H9 (cell line): ENCODE results near the gene LSM3. TPM values are rescaled to one million over a fixed set of nuclear protein-coding genes. Genes with fewer than 3 reads are reported as not detected.

Source experiments
- DNase-seq: peaks from one replicate; pipeline ENCODE4 v3.0.0-alpha.2; 2017
- H2AFZ ChIP-seq: one replicate; pipeline ENCODE4 v1.6.1; 2013; ENCODE audit warnings: mild to moderate bottlenecking, low read length, control low read depth, moderate library complexity
- H2AK5ac ChIP-seq: 2 replicates; pipeline ENCODE4 v1.6.1; 2013; ENCODE audit warnings: low read length, control low read depth, mixed read lengths; ENCODE audit not compliant: insufficient read length
- H2BK120ac ChIP-seq: one replicate; pipeline ENCODE4 v1.6.1; 2013; ENCODE audit warnings: low read depth, mild to moderate bottlenecking, low read length, control low read depth, inconsistent platforms; ENCODE audit not compliant: poor library complexity, severe bottlenecking
- H2BK12ac ChIP-seq: 2 replicates; pipeline ENCODE4 v1.6.1; 2013; ENCODE audit warnings: low read length, control low read depth, mixed read lengths, low read depth; ENCODE audit not compliant: insufficient read length
- H2BK15ac ChIP-seq: 2 replicates; pipeline ENCODE4 v1.6.1; 2013; ENCODE audit warnings: low read depth, low read length, control low read depth
- H2BK20ac ChIP-seq: one replicate; pipeline ENCODE4 v1.6.1; 2013; ENCODE audit warnings: low read depth, mild to moderate bottlenecking, low read length, control low read depth, inconsistent platforms; ENCODE audit not compliant: poor library complexity, severe bottlenecking
- H2BK5ac ChIP-seq: 2 replicates; pipeline ENCODE4 v1.6.1; 2013; ENCODE audit warnings: low read length, control low read depth, mixed read lengths; ENCODE audit not compliant: insufficient read length
- H3K14ac ChIP-seq: 2 replicates; pipeline ENCODE4 v1.6.1; 2013; ENCODE audit warnings: low read length, control low read depth; ENCODE audit not compliant: insufficient read depth
- H3K18ac ChIP-seq: 2 replicates; pipeline ENCODE4 v1.6.1; 2013; ENCODE audit warnings: low read depth, mild to moderate bottlenecking, mixed read lengths, low read length, control low read depth; ENCODE audit not compliant: insufficient read length
- H3K23ac ChIP-seq: 2 replicates; pipeline ENCODE4 v1.6.1; 2013; ENCODE audit warnings: low read length, control low read depth, mixed read lengths, low read depth; ENCODE audit not compliant: insufficient read length
- H3K23me2 ChIP-seq: 2 replicates; pipeline ENCODE4 v1.6.1; 2013; ENCODE audit warnings: low read depth, mild to moderate bottlenecking, mixed read lengths, low read length, control low read depth; ENCODE audit not compliant: insufficient read length, poor library complexity, severe bottlenecking
- H3K27ac ChIP-seq: 2 replicates; pipeline ENCODE4 v1.5.1; 2013; ENCODE audit warnings: low read length, control low read depth, mixed read lengths, low read depth; ENCODE audit not compliant: insufficient read length
- H3K27me3 ChIP-seq: 2 replicates; pipeline ENCODE4 v1.6.1; 2013; ENCODE audit warnings: low read length, control low read depth, inconsistent platforms; ENCODE audit not compliant: insufficient read depth
- H3K4ac ChIP-seq: 2 replicates; pipeline ENCODE4 v1.6.1; 2013; ENCODE audit warnings: low read depth, mild to moderate bottlenecking, control low read depth, inconsistent platforms, low read length, moderate library complexity
- H3K4me1 ChIP-seq: 2 replicates; pipeline ENCODE4 v1.6.1; 2013; ENCODE audit warnings: low read length, control low read depth, inconsistent platforms; ENCODE audit not compliant: insufficient read depth
- H3K4me2 ChIP-seq: 2 replicates; pipeline ENCODE4 v1.6.1; 2013; ENCODE audit warnings: low read length, control low read depth, mixed read lengths; ENCODE audit not compliant: insufficient read length, insufficient read depth
- H3K56ac ChIP-seq: 2 replicates; pipeline ENCODE4 v1.6.1; 2013; ENCODE audit warnings: low read depth, mild to moderate bottlenecking, mixed read lengths, low read length, control low read depth; ENCODE audit not compliant: insufficient read length
- H3K79me1 ChIP-seq: 2 replicates; pipeline ENCODE4 v1.6.1; 2013; ENCODE audit warnings: low read depth, mild to moderate bottlenecking, moderate library complexity, low read length, control low read depth, inconsistent platforms; ENCODE audit not compliant: insufficient read depth, poor library complexity, severe bottlenecking
- H3K79me2 ChIP-seq: 2 replicates; pipeline ENCODE4 v1.6.1; 2013; ENCODE audit warnings: low read length, control low read depth, inconsistent platforms; ENCODE audit not compliant: insufficient read depth
- H3K9ac ChIP-seq: 2 replicates; pipeline ENCODE4 v1.6.1; 2013; ENCODE audit warnings: low read length, control low read depth, mixed read lengths; ENCODE audit not compliant: insufficient read length; ENCODE audit errors: extremely low read depth
- H3K9me3 ChIP-seq: one replicate; pipeline ENCODE4 v1.6.1; 2013; ENCODE audit warnings: low read depth, low read length, inconsistent platforms; ENCODE audit not compliant: control insufficient read depth
- H3T11ph ChIP-seq: one replicate; pipeline ENCODE4 v1.6.1; 2013; ENCODE audit warnings: mild to moderate bottlenecking, low read length, control low read depth, inconsistent platforms
- H4K20me1 ChIP-seq: one replicate; pipeline ENCODE4 v1.6.1; 2013; ENCODE audit not compliant: control insufficient read depth, insufficient read length, insufficient read depth
- H4K5ac ChIP-seq: 2 replicates; pipeline ENCODE4 v1.6.1; 2013; ENCODE audit warnings: low read depth, mild to moderate bottlenecking, mixed read lengths, low read length, control low read depth; ENCODE audit not compliant: insufficient read length
- H4K8ac ChIP-seq: replicated peaks from 2 replicates; pipeline ENCODE4 v1.6.1; 2013; ENCODE audit warnings: low read length, control low read depth, mixed read lengths, low read depth; ENCODE audit not compliant: insufficient read length
- H4K91ac ChIP-seq: 2 replicates; pipeline ENCODE4 v1.6.1; 2013; ENCODE audit warnings: low read depth, mild to moderate bottlenecking, moderate library complexity, mixed read lengths, low read length, control low read depth; ENCODE audit not compliant: insufficient read length
- H3K27ac Mint-ChIP-seq, 3 experiments: 2 replicates in 2 of 3; 3 replicates in 1 of 3; pipeline ENCODE4 v1.8.0; 2020 to 2021; ENCODE audit warnings: mixed read lengths in 3 of 3, mild to moderate bottlenecking in 1 of 3, moderate library complexity in 1 of 3
- H3K27me3 Mint-ChIP-seq: 2 replicates; pipeline ENCODE4 v1.8.0; 2021; ENCODE audit warnings: low read depth, mild to moderate bottlenecking, moderate library complexity, mixed read lengths
- H3K36me3 Mint-ChIP-seq, 3 experiments: 2 replicates in 2 of 3; 3 replicates in 1 of 3; pipeline ENCODE4 v1.8.0; 2020 to 2021; ENCODE audit warnings: low read depth in 3 of 3, mixed read lengths in 3 of 3; ENCODE audit not compliant: insufficient read depth in 1 of 3
- H3K4me1 Mint-ChIP-seq, 2 experiments: 2 replicates each; pipeline ENCODE4 v1.8.0; 2020; ENCODE audit warnings: mixed read lengths in 2 of 2
- H3K4me3 Mint-ChIP-seq, 2 experiments: 2 replicates in 1 of 2; 3 replicates in 1 of 2; pipeline ENCODE4 v1.8.0; 2020 to 2021; ENCODE audit warnings: mild to moderate bottlenecking in 2 of 2, mixed read lengths in 2 of 2, moderate library complexity in 1 of 2
- H3K9me3 Mint-ChIP-seq, 2 experiments: 2 replicates in 1 of 2; 3 replicates in 1 of 2; pipeline ENCODE4 v1.8.0; 2020; ENCODE audit warnings: mild to moderate bottlenecking in 2 of 2, mixed read lengths in 2 of 2, moderate library complexity in 1 of 2
- CTCF ChIP-seq: fragments of 200-600 bp; sonication (generic); conservative IDR thresholded peaks from 3 replicates; pipeline ENCODE4 v1.8.0; 2021; ENCODE audit warnings: antibody characterized with exemption, mild to moderate bottlenecking
- WGBS: extraction: QIAGEN DNeasy Blood & Tissue Kit; methylation state at CpG from one replicate; pipeline ENCODE4 v1.1.7; 2013; ENCODE audit warnings: missing lambda C conversion rate, low lambda C conversion rate, mixed read lengths; ENCODE audit not compliant: insufficient read length; ENCODE audit errors: extremely low coverage; 5-methylcytosine and 5-hydroxymethylcytosine counted together
- total RNA-seq: library from RNA; stranded (reverse); gene quantifications from 2 replicates; pipeline ENCODE4 v1.2.1, GENCODE V29; 2021

The LSM3 gene
- total RNA-seq, 1 experiment from 2014 or later, result 24.4 TPM

GRCh38 chr3:14186854-14187458, 8.3 kb downstream of the LSM3 start:
- Mint-ChIP-seq H3K27ac (no peak overlapping the region), H3K36me3 (peaks cover 46 to 70% (median 66%) of the 10 kb centered on the region in 3 experiments), H3K4me1 (peaks cover 0 to 3% of the 10 kb centered on the region in 2 experiments; a peak in 1 of 4 replicates), H3K27me3 (no peaks in the 10 kb centered on the region), H3K4me3 (no peak overlapping the region), H3K9me3 (peaks cover 0 to 4% of the 10 kb centered on the region in 2 experiments; a peak in 1 of 5 replicates)
- H2BK12ac ChIP-seq, result no peak overlapping the region
- no peaks in the 10 kb centered on the region for H3K4me1 ChIP-seq
- no peaks in the 10 kb centered on the region for H3K9me3 ChIP-seq
- no peak for TF ChIP-seq CTCF
- no CpG with 5 or more reads among the region's 5 CpGs for WGBS
- no peaks in the 10 kb centered on the region for H3K27me3 ChIP-seq
- no peak overlapping the region for H2BK120ac ChIP-seq
- no peak overlapping the region for H4K5ac ChIP-seq
- H3K9ac ChIP-seq, result no peak overlapping the region
- no peak overlapping the region for H2BK20ac ChIP-seq
- H3K23me2 ChIP-seq, result no peaks in the 10 kb centered on the region
- H2BK15ac ChIP-seq, result no peak overlapping the region
- H3K4me2 ChIP-seq, result no peak overlapping the region
- no peak overlapping the region for H4K91ac ChIP-seq
- H3K4ac ChIP-seq, result no peak overlapping the region
- H3K27ac ChIP-seq, result no peak overlapping the region
- H2BK5ac ChIP-seq, result no peak overlapping the region
- H3K14ac ChIP-seq, result no peak overlapping the region
- no peak overlapping the region for H4K8ac ChIP-seq
- no peak overlapping the region for H3K23ac ChIP-seq
- H4K20me1 ChIP-seq, result no peaks in the 10 kb centered on the region
- no peaks in the 10 kb centered on the region for H3K79me1 ChIP-seq
- no peaks in the 10 kb centered on the region; the same call in 1 of the 2 replicates for H3K79me2 ChIP-seq
- H3K56ac ChIP-seq, result no peak overlapping the region
- H2AFZ ChIP-seq, result no peak overlapping the region
- no peak overlapping the region for H3K18ac ChIP-seq
- no peak for DNase-seq
- H3T11ph ChIP-seq, result no peak overlapping the region
- no peak overlapping the region for H2AK5ac ChIP-seq
